GM23248 (cell line): Measurements from ENCODE around the gene TMC8. TPM values are rescaled to one million over a fixed set of nuclear protein-coding genes. Genes with fewer than 3 reads are reported as not detected.

ENCODE experiments used
- DNase-seq: peaks from one replicate; pipeline ENCODE4 v3.0.0-alpha.2; 2015
- H2AFZ ChIP-seq: fragments of 200-600 bp; sonication (generic); 2 replicates; pipeline ENCODE4 v1.6.1; 2016; ENCODE audit warnings: antibody characterized with exemption
- H3F3A ChIP-seq: fragments of 200-600 bp; sonication (generic); 2 replicates; pipeline ENCODE4 v1.6.1; 2016; ENCODE audit warnings: mild to moderate bottlenecking, antibody characterized with exemption, mixed run types; ENCODE audit not compliant: insufficient read depth
- H3K27ac ChIP-seq: fragments of 200-600 bp; sonication (generic); 2 replicates; pipeline ENCODE4 v1.5.1; 2016; ENCODE audit warnings: mild to moderate bottlenecking
- H3K27me3 ChIP-seq: fragments of 200-600 bp; sonication (generic); replicated peaks from 2 replicates; pipeline ENCODE4 v1.6.1; 2016; ENCODE audit warnings: mild to moderate bottlenecking; ENCODE audit not compliant: insufficient read depth
- H3K36me3 ChIP-seq: fragments of 200-600 bp; sonication (generic); 2 replicates; pipeline ENCODE4 v1.6.1; 2016; ENCODE audit warnings: low read depth, mild to moderate bottlenecking
- H3K4me1 ChIP-seq: fragments of 200-600 bp; sonication (generic); 2 replicates; pipeline ENCODE4 v1.6.1; 2016; ENCODE audit warnings: mild to moderate bottlenecking; ENCODE audit not compliant: insufficient read depth
- H3K4me2 ChIP-seq: fragments of 200-600 bp; sonication (generic); one replicate; pipeline ENCODE4 v1.6.1; 2016; ENCODE audit warnings: mild to moderate bottlenecking; ENCODE audit not compliant: unreplicated experiment
- H3K4me3 ChIP-seq: fragments of 200-600 bp; sonication (generic); 2 replicates; pipeline ENCODE4 v1.5.1; 2016; ENCODE audit warnings: mild to moderate bottlenecking
- H3K79me2 ChIP-seq: fragments of 200-600 bp; sonication (generic); 2 replicates; pipeline ENCODE4 v1.6.1; 2016; ENCODE audit warnings: mild to moderate bottlenecking; ENCODE audit not compliant: insufficient read depth
- H3K9ac ChIP-seq: fragments of 200-600 bp; sonication (generic); 2 replicates; pipeline ENCODE4 v1.6.1; 2016; ENCODE audit warnings: mild to moderate bottlenecking
- H3K9me2 ChIP-seq: fragments of 200-600 bp; sonication (generic); 2 replicates; pipeline ENCODE4 v1.6.1; 2016; ENCODE audit warnings: mixed run types, mild to moderate bottlenecking, moderate library complexity; ENCODE audit not compliant: insufficient read depth
- H3K9me3 ChIP-seq: fragments of 200-600 bp; sonication (generic); one replicate; pipeline ENCODE4 v1.6.1; 2017; ENCODE audit warnings: low read depth
- H4K20me1 ChIP-seq: fragments of 200-600 bp; sonication (generic); 2 replicates; pipeline ENCODE4 v1.6.0; 2016; ENCODE audit not compliant: insufficient read depth
- EZH2 ChIP-seq: fragments of 200-600 bp; sonication (generic); IDR thresholded peaks from 2 replicates; pipeline ENCODE4 v1.6.1; 2018; ENCODE audit warnings: antibody characterized with exemption, mild to moderate bottlenecking; ENCODE audit not compliant: insufficient read depth, poor library complexity, severe bottlenecking
- EZH2phosphoT487 ChIP-seq: fragments of 200-600 bp; sonication (generic); IDR thresholded peaks from 2 replicates; pipeline ENCODE4 v1.6.1; 2018; ENCODE audit warnings: antibody characterized with exemption, moderate library complexity, mild to moderate bottlenecking, low read depth; ENCODE audit not compliant: insufficient read depth
- WGBS, 2 experiments: methylation state at CpG; one replicate each; pipeline ENCODE4 v1.1.6; 2015 to 2017; ENCODE audit warnings: low lambda C conversion rate in 2 of 2, low coverage in 1 of 2; ENCODE audit errors: missing lambda C conversion rate in 2 of 2; 5-methylcytosine and 5-hydroxymethylcytosine counted together
- in situ Hi-C: fragments of 300-500 bp; cut with MboI; formaldehyde crosslinking; loops from 2 replicates; pipeline ENCODE4 v1.15.0; 2020
- polyA plus RNA-seq: library from polyadenylated mRNA; unstranded; fragments of >200 nt; fragmentation: Nextera tagmentation; extraction: Ambion mirVana; gene quantifications from 2 replicates; pipeline ENCODE4 v1.2.1, GENCODE V29; 2016
- total RNA-seq: library from RNA; depleted of rRNA; stranded (reverse); fragments of >200 nt; shearing (Covaris generic); gene quantifications from 2 replicates; pipeline ENCODE4 v1.2.3, GENCODE V29; 2014

The TMC8 gene
- total and polyA plus RNA-seq, 2 experiments from 2014 or later: not detected

DNA sequence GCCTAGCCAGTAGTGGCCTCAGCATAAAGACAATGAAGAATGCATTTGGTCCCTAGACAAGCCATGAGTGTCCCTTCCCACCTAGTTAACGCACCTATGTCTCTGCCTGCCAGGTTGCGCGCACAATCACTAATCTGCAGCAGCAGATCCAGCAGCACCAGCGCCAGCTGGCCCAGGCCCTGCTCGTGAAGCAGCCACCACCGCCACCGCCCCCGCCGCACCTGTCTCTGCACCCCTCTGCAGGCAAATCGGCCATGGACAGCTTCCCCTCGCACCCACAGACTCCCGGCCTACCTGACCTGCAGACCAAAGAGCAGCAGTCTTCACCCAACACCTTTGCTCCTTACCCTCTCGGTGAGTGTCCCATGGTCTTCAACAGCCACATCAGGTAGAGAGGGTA, 43.8 kb upstream of the TMC8 start:
- Histone ChIP-seq H3K9ac (no peak overlapping the region), H3K36me3 (peaks cover 25% of the 10 kb centered on the region), H4K20me1 (no peaks in the 10 kb centered on the region), H3K4me2 (no peak overlapping the region), H3K9me2 (no peaks in the 10 kb centered on the region), H3K79me2 (no peaks in the 10 kb centered on the region), H2AFZ (no peak overlapping the region), H3F3A (no peaks in the 10 kb centered on the region), H3K27me3 (no peaks in the 10 kb centered on the region), H3K4me1 (no peaks in the 10 kb centered on the region), H3K9me3 (no peaks in the 10 kb centered on the region), H3K4me3 (no peak overlapping the region), H3K27ac (no peak overlapping the region)
- no peak for TF ChIP-seq EZH2
- TF ChIP-seq EZH2phosphoT487: no peak
- WGBS, 2 experiments: 98 to 99% methylated on average over 13 of the region's 13 CpGs
- in situ Hi-C loops: no loop called here
- DNase-seq: no peak

DNA sequence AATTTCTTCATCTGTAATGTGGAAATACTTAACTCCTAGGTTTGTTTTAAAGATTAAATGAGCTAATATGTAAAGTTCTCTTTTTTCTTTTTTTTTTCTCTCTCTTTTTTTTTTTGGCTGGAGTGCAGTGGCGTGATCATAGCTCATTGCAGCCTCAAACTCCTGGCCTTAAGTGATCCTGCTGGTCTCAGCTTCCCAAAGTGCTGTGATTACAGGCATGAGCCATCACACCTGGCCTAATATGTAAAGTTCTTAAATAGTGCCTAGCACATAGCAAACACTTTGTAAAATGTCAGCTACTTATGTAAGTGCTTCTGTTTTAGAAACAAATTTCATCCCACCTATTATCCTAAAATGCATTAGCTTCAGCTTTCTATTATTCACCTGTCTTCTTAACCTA, 42.0 kb upstream of the TMC8 start:
- no peak for DNase-seq
- Histone ChIP-seq H3K9me2 (no peaks in the 10 kb centered on the region), H3K9me3 (no peaks in the 10 kb centered on the region), H2AFZ (no peak overlapping the region), H3K4me3 (no peak overlapping the region), H3K79me2 (no peaks in the 10 kb centered on the region), H3K4me1 (no peaks in the 10 kb centered on the region), H3K27me3 (no peaks in the 10 kb centered on the region), H3F3A (no peaks in the 10 kb centered on the region), H3K27ac (no peak overlapping the region), H4K20me1 (no peaks in the 10 kb centered on the region), H3K4me2 (no peak overlapping the region), H3K9ac (no peak overlapping the region), H3K36me3 (peaks cover 31% of the 10 kb centered on the region)
- TF ChIP-seq EZH2 (no peak), EZH2phosphoT487 (no peak)
- in situ Hi-C loops: no loop called here
- 100% methylated on average over 1 of the region's 1 CpG for WGBS, 2 experiments

GRCh38 chr17:78089576-78090281, 40.8 kb upstream of the TMC8 start:
- Histone ChIP-seq H3K27me3 (no peaks in the 10 kb centered on the region), H3K4me1 (no peaks in the 10 kb centered on the region), H3K79me2 (no peaks in the 10 kb centered on the region), H3K4me2 (no peak overlapping the region), H3K4me3 (no peak overlapping the region), H3K9me2 (no peaks in the 10 kb centered on the region), H3K27ac (no peak overlapping the region), H3F3A (no peaks in the 10 kb centered on the region), H2AFZ (no peak overlapping the region), H3K36me3 (peaks cover 33% of the 10 kb centered on the region), H3K9ac (no peak overlapping the region), H4K20me1 (no peaks in the 10 kb centered on the region), H3K9me3 (no peaks in the 10 kb centered on the region)
- TF ChIP-seq EZH2 (no peak), EZH2phosphoT487 (no peak)
- no peak for DNase-seq
- in situ Hi-C loops: no loop called here
- WGBS, 2 experiments: 95 to 96% methylated on average over 7 of the region's 7 CpGs

- no peaks in the 10 kb centered on the region for H3K79me2 ChIP-seq
- in situ Hi-C loops: no loop called here
- no peaks in the 10 kb centered on the region for H3K9me3 ChIP-seq
- no peak for TF ChIP-seq EZH2
- no peak for TF ChIP-seq EZH2phosphoT487
- H3K27me3 ChIP-seq: no peaks in the 10 kb centered on the region
- no peak for DNase-seq
- H3K4me2 ChIP-seq: no peak overlapping the region
- H3K9me2 ChIP-seq: no peaks in the 10 kb centered on the region
- no peak overlapping the region for H3K4me3 ChIP-seq
- H3K4me1 ChIP-seq: no peaks in the 10 kb centered on the region
- H3F3A ChIP-seq: no peaks in the 10 kb centered on the region
- 71 to 78% methylated on average over 6 of the region's 6 CpGs for WGBS, 2 experiments
- H4K20me1 ChIP-seq: no peaks in the 10 kb centered on the region
- no peak overlapping the region for H2AFZ ChIP-seq
- no peak overlapping the region for H3K9ac ChIP-seq
- H3K36me3 ChIP-seq: peaks cover 26% of the 10 kb centered on the region
- no peak overlapping the region for H3K27ac ChIP-seq
Measured at GRCh38 chr17:78092794-78093324, 37.7 kb upstream of the TMC8 start.
